ENCODE measurements around the gene ABCD2. TPM values are rescaled to one million over a fixed set of nuclear protein-coding genes. Genes with fewer than 3 reads are reported as not detected.

Gene ABCD2
- total and polyA plus RNA-seq, 9 of the 15 experiments (the other 6 are each of a cell fraction or from before 2014, with no cell fraction given) = 0.01 to 0.08 (median 0.04) TPM; not detected in 3

- TF ChIP-seq, protein P1, sequence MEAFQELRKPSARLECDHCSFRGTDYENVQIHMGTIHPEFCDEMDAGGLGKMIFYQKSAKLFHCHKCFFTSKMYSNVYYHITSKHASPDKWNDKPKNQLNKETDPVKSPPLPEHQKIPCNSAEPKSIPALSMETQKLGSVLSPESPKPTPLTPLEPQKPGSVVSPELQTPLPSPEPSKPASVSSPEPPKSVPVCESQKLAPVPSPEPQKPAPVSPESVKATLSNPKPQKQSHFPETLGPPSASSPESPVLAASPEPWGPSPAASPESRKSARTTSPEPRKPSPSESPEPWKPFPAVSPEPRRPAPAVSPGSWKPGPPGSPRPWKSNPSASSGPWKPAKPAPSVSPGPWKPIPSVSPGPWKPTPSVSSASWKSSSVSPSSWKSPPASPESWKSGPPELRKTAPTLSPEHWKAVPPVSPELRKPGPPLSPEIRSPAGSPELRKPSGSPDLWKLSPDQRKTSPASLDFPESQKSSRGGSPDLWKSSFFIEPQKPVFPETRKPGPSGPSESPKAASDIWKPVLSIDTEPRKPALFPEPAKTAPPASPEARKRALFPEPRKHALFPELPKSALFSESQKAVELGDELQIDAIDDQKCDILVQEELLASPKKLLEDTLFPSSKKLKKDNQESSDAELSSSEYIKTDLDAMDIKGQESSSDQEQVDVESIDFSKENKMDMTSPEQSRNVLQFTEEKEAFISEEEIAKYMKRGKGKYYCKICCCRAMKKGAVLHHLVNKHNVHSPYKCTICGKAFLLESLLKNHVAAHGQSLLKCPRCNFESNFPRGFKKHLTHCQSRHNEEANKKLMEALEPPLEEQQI (IDR thresholded peaks at IDR 0.05) = peak; percentile 50
- TF ChIP-seq, protein P2, sequence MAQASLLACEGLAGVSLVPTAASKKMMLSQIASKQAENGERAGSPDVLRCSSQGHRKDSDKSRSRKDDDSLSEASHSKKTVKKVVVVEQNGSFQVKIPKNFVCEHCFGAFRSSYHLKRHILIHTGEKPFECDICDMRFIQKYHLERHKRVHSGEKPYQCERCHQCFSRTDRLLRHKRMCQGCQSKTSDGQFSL (CRISPR knock-in tag; IDR thresholded peaks at IDR 0.05) = no peak
- TF ChIP-seq, protein P2 (tag; IDR thresholded peaks at IDR 0.05) = no peak
- TF ChIP-seq NR0B1 (IDR thresholded peaks at IDR 0.05; ENCODE audit: partially characterized antibody) = no peak
- TF ChIP-seq ATF1 (CRISPR knock-in tag; IDR thresholded peaks at IDR 0.05) = peak; percentile 85
- TF ChIP-seq ATF1 (tag; IDR thresholded peaks at IDR 0.05) = peak; percentile 95
- TF ChIP-seq E2F6 (IDR thresholded peaks at IDR 0.05; ENCODE audit: borderline replicate concordance in 1 of 2, extremely low read depth in 1 of 2, insufficient read depth in 1 of 2, insufficient read length in 1 of 2, low read depth in 1 of 2, low read length in 1 of 2, poor library complexity in 1 of 2, severe bottlenecking in 1 of 2) = peak; percentile 72 to 94
- peak; percentile 79 for TF ChIP-seq EP400 (IDR thresholded peaks at IDR 0.05)
- TF ChIP-seq PHB (CRISPR knock-in tag; IDR thresholded peaks at IDR 0.05) = no peak
- peak; percentile 77 for TF ChIP-seq C11orf30 (IDR thresholded peaks at IDR 0.05; ENCODE audit: low read depth)
- TF ChIP-seq PML (IDR thresholded peaks at IDR 0.05; ENCODE audit: low read length) = 0 out of 2 replicates have a peak, but pooled peaks have one; percentile 33
- TF ChIP-seq TAF1 (IDR thresholded peaks at IDR 0.05; ENCODE audit: control insufficient read depth, extremely low read depth, insufficient read depth, low read length, severe bottlenecking) = peak; percentile 34
- no peak for TF ChIP-seq RUNX1 (IDR thresholded peaks at IDR 0.05; ENCODE audit: low read depth)
- TF ChIP-seq, protein P3, sequence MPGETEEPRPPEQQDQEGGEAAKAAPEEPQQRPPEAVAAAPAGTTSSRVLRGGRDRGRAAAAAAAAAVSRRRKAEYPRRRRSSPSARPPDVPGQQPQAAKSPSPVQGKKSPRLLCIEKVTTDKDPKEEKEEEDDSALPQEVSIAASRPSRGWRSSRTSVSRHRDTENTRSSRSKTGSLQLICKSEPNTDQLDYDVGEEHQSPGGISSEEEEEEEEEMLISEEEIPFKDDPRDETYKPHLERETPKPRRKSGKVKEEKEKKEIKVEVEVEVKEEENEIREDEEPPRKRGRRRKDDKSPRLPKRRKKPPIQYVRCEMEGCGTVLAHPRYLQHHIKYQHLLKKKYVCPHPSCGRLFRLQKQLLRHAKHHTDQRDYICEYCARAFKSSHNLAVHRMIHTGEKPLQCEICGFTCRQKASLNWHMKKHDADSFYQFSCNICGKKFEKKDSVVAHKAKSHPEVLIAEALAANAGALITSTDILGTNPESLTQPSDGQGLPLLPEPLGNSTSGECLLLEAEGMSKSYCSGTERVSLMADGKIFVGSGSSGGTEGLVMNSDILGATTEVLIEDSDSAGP (CRISPR knock-in tag; IDR thresholded peaks at IDR 0.05) = no peak
- no peak for TF ChIP-seq STAT5A (IDR thresholded peaks at IDR 0.05; ENCODE audit: borderline replicate concordance, low read length)
- 0 out of 4 replicates have a peak, but pooled peaks of 1 of the 2 experiments have one; percentile 18 for TF ChIP-seq TRIM24 (IDR thresholded peaks at IDR 0.05)
- no peak for TF ChIP-seq ZNF655 (CRISPR knock-in tag; IDR thresholded peaks at IDR 0.05)
- TF ChIP-seq DLX4 (CRISPR knock-in tag; IDR thresholded peaks at IDR 0.05) = no peak
- peak; percentile 72 for TF ChIP-seq GABPA (tag; conservative IDR thresholded peaks at IDR 0.05; ENCODE audit: low read depth)
- TF ChIP-seq SMARCE1 (IDR thresholded peaks at IDR 0.05) = no peak
Observed at GRCh38 chr12:39538679-39539104, 80.9 kb downstream of the ABCD2 start (continued).
